ENCODE measurements around the gene C9orf72.

GRCh38 chr9:27533311-27533710, 40.0 kb downstream of the C9orf72 start:
- TF ChIP-seq CTCF (IDR thresholded peaks at IDR 0.05), result no peak
- no peak for TF ChIP-seq POLR2A (IDR thresholded peaks at IDR 0.05)
